PC-9 (cell line): ENCODE measurements around the gene ANO1. TPM values are rescaled to one million over a fixed set of nuclear protein-coding genes. Genes with fewer than 3 reads are reported as not detected.

Source experiments
- BruUV-seq: library from RNA; stranded (reverse); fragments of 400-500 nt; replicated peaks from 2 replicates; lab custom pipeline; 2021; lab: Mats Ljungman, UMichigan
- CTCF ChIA-PET: fragments of 300-600 bp; sonication (Branson Sonifier 250); formaldehyde crosslinking; loops from one replicate; lab custom pipeline; 2022; ENCODE audit warnings: antibody characterized with exemption; lab: Charles Lee
- POLR2A ChIA-PET: fragments of 300-600 bp; sonication (Branson Sonifier 250); formaldehyde crosslinking; loops from one replicate; lab custom pipeline; 2022; ENCODE audit warnings: antibody characterized with exemption; ENCODE audit not compliant: unreplicated experiment; lab: Charles Lee
- DNase-seq, 2 experiments: peaks; one replicate each; pipeline versions ENCODE4 v3.0.0 to v3.0.0-alpha.2; 2015 to 2022; ENCODE audit warnings: mixed read lengths in 1 of 2
- H2AFZ ChIP-seq: fragments of 200-600 bp; sonication (generic); 2 replicates; pipeline ENCODE4 v1.8.1; 2017; ENCODE audit warnings: antibody characterized with exemption
- H3F3A ChIP-seq: fragments of 200-600 bp; sonication (generic); 2 replicates; pipeline ENCODE4 v1.8.1; 2017; ENCODE audit warnings: antibody characterized with exemption, mild to moderate bottlenecking, low read depth; ENCODE audit not compliant: insufficient read depth
- H3K27ac ChIP-seq: fragments of 200-600 bp; sonication (generic); 2 replicates; pipeline ENCODE4 v1.6.1; 2016; ENCODE audit warnings: mixed run types
- H3K27me3 ChIP-seq: fragments of 200-600 bp; sonication (generic); 2 replicates; pipeline ENCODE4 v1.6.1; 2016; ENCODE audit warnings: low read depth, mixed run types; ENCODE audit not compliant: insufficient read depth
- H3K36me3 ChIP-seq: fragments of 200-600 bp; sonication (generic); 2 replicates; pipeline ENCODE4 v1.6.1; 2016; ENCODE audit warnings: low read depth, mixed run types
- H3K4me1 ChIP-seq: fragments of 200-600 bp; sonication (generic); replicated peaks from 2 replicates; pipeline ENCODE4 v1.6.1; 2016; ENCODE audit warnings: mixed run types; ENCODE audit not compliant: insufficient read depth
- H3K4me2 ChIP-seq: fragments of 200-600 bp; sonication (generic); 2 replicates; pipeline ENCODE4 v1.6.1; 2017; ENCODE audit warnings: mixed run types
- H3K4me3 ChIP-seq: fragments of 200-600 bp; sonication (generic); 2 replicates; pipeline ENCODE4 v1.6.1; 2016; ENCODE audit warnings: mixed run types
- H3K79me2 ChIP-seq: fragments of 200-600 bp; sonication (generic); 2 replicates; pipeline ENCODE4 v1.6.1; 2017; ENCODE audit warnings: low read depth, mixed run types
- H3K9me2 ChIP-seq: fragments of 200-600 bp; sonication (generic); 2 replicates; pipeline ENCODE4 v1.8.1; 2017; ENCODE audit warnings: mild to moderate bottlenecking; ENCODE audit not compliant: insufficient read depth
- H3K9me3 ChIP-seq: fragments of 200-600 bp; sonication (generic); 2 replicates; pipeline ENCODE4 v1.8.1; 2016; ENCODE audit warnings: low read depth; ENCODE audit not compliant: insufficient read depth
- H4K20me1 ChIP-seq: fragments of 200-600 bp; sonication (generic); 2 replicates; pipeline ENCODE4 v1.8.1; 2017; ENCODE audit not compliant: insufficient read depth
- EZH2 ChIP-seq: fragments of 200-600 bp; sonication (generic); IDR thresholded peaks from 2 replicates; pipeline ENCODE4 v1.8.0; 2017; ENCODE audit warnings: antibody characterized with exemption, low read depth
- intact Hi-C: fragments of 100-400 bp; cut with micrococcal nuclease; formaldehyde crosslinking; loops from one replicate; pipeline ENCODE4 v1.10.0; 2022; ENCODE audit not compliant: unreplicated experiment
- total RNA-seq: library from RNA; stranded (reverse); gene quantifications from 2 replicates; pipeline ENCODE4 v1.2.3, GENCODE V29; 2021
- TF ChIP-seq, protein P1 (sequence below): fragments of 200-600 bp; sonication (generic); conservative IDR thresholded peaks from 2 replicates; pipeline ENCODE4 v1.6.1; 2017; ENCODE audit warnings: mixed run types, antibody characterized with exemption, mild to moderate bottlenecking, moderate library complexity

Gene ANO1
- total RNA-seq, 1 experiment from 2014 or later: 107 TPM

GRCh38 chr11:70048279-70049024 lies 29.7 kb upstream of the ANO1 start:
- no peaks in the 10 kb centered on the region for H3K79me2 ChIP-seq
- 0 out of 2 replicates have a peak overlapping the region, but pooled peaks have one; percentile 5 for H3K4me3 ChIP-seq
- intact Hi-C loops: loop anchor here (1.0 to 2.0 kb wide), 3 partner anchors 20 to 111 kb away; no protein-coding TSS in a partner anchor
- peaks cover 23% of the 10 kb centered on the region for H3K4me1 ChIP-seq
- H3K27me3 ChIP-seq: no peaks in the 10 kb centered on the region
- DNase-seq: peak; percentile 84 to 95
- ChIA-PET CTCF (interaction anchor here (0.6 to 0.7 kb wide), 2 partner anchors 589 to 1599 kb away, joined by 4 read pairs; no protein-coding TSS in a partner anchor), POLR2A (no interaction called here)
- H3K9me3 ChIP-seq: peaks cover 16% of the 10 kb centered on the region
- H3K9me2 ChIP-seq: no peaks in the 10 kb centered on the region
- no peak overlapping the region for H2AFZ ChIP-seq
- no peaks in the 10 kb centered on the region for H4K20me1 ChIP-seq
- peaks cover 21% of the 10 kb centered on the region for H3F3A ChIP-seq
- TF ChIP-seq, protein P1, sequence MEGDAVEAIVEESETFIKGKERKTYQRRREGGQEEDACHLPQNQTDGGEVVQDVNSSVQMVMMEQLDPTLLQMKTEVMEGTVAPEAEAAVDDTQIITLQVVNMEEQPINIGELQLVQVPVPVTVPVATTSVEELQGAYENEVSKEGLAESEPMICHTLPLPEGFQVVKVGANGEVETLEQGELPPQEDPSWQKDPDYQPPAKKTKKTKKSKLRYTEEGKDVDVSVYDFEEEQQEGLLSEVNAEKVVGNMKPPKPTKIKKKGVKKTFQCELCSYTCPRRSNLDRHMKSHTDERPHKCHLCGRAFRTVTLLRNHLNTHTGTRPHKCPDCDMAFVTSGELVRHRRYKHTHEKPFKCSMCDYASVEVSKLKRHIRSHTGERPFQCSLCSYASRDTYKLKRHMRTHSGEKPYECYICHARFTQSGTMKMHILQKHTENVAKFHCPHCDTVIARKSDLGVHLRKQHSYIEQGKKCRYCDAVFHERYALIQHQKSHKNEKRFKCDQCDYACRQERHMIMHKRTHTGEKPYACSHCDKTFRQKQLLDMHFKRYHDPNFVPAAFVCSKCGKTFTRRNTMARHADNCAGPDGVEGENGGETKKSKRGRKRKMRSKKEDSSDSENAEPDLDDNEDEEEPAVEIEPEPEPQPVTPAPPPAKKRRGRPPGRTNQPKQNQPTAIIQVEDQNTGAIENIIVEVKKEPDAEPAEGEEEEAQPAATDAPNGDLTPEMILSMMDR: peak; percentile 76
- no peak for TF ChIP-seq EZH2
- 0 out of 2 replicates have a peak, but pooled peaks cover 8% of the 10 kb centered on the region for H3K36me3 ChIP-seq
- H3K4me2 ChIP-seq: peak overlapping the region; percentile 54
- BruUV-seq: no TSS peak
- peak overlapping the region; percentile 57 for H3K27ac ChIP-seq

DNA sequence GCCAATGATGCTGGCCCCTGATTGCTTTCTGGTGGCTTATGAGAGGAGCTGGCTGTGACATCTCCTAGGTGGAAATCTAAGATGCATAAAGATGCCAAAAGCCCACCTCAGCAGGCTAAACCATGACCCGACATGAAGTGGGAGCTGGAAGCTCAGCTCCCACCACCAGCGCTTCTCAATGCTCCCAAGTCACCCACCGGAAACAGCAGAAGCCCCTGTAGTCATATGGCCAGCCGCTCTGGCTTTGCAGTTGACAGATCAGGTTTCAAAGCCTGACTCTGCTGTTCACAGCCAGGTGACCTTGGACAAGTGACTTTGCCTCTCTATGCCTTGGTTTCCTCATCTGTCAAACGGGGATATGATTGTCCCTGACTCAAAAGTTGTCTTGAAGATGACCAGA lies 29.1 kb upstream of the ANO1 start:
- POLR2A ChIA-PET: interaction anchor here (0.6 kb wide), 1 partner anchor 28 kb away, joined by 4 read pairs; no protein-coding TSS in a partner anchor
- no peak for TF ChIP-seq EZH2
- TF ChIP-seq, protein P1: no peak
- H2AFZ ChIP-seq: no peak overlapping the region
- H3K4me1 ChIP-seq: peaks cover 23% of the 10 kb centered on the region
- peaks cover 21% of the 10 kb centered on the region for H3F3A ChIP-seq
- H3K4me3 ChIP-seq: peak overlapping the region; percentile 5; the same call in 1 of the 2 replicates
- H3K79me2 ChIP-seq: no peaks in the 10 kb centered on the region
- H4K20me1 ChIP-seq: no peaks in the 10 kb centered on the region
- H3K36me3 ChIP-seq: 0 out of 2 replicates have a peak, but pooled peaks cover 7% of the 10 kb centered on the region
- H3K4me2 ChIP-seq: peak overlapping the region; percentile 54
- CTCF ChIA-PET: interaction anchor here (0.6 kb wide), 1 partner anchor 1599 kb away, joined by 4 read pairs; no protein-coding TSS in a partner anchor
- no peaks in the 10 kb centered on the region for H3K27me3 ChIP-seq
- H3K9me2 ChIP-seq: no peaks in the 10 kb centered on the region
- DNase-seq: no peak
- peak overlapping the region; percentile 57 for H3K27ac ChIP-seq
- peaks cover 10% of the 10 kb centered on the region for H3K9me3 ChIP-seq
- intact Hi-C loops: loop anchor here (2.0 kb wide), 1 partner anchor 32 kb away; no protein-coding TSS in a partner anchor
- no TSS peak for BruUV-seq

GRCh38 chr11:70050243-70050642 lies 27.9 kb upstream of the ANO1 start:
- no peak for DNase-seq
- Histone ChIP-seq H3K9me3 (peaks cover 11% of the 10 kb centered on the region), H3K27me3 (no peaks in the 10 kb centered on the region), H3K4me1 (peaks cover 23% of the 10 kb centered on the region), H3K4me2 (no peak overlapping the region), H3K9me2 (no peaks in the 10 kb centered on the region), H2AFZ (no peak overlapping the region), H3K27ac (no peak overlapping the region), H3F3A (peaks cover 21% of the 10 kb centered on the region), H3K36me3 (no peaks in the 10 kb centered on the region), H3K4me3 (no peak overlapping the region), H3K79me2 (no peaks in the 10 kb centered on the region), H4K20me1 (no peaks in the 10 kb centered on the region)
- ChIA-PET POLR2A (no interaction called here), CTCF (no interaction called here)
- intact Hi-C loops: no loop called here
- TF ChIP-seq, protein P1: no peak
- TF ChIP-seq EZH2: no peak
- BruUV-seq: no TSS peak
